ENCODE results near the gene GAN. TPM values are rescaled to one million over a fixed set of nuclear protein-coding genes. Genes with fewer than 3 reads are reported as not detected.

GAN gene
- total and polyA plus RNA-seq, 2 of the 4 experiments (the other 2 are of a cell fraction), result 1.1 to 5.7 TPM

- H4K20me1 ChIP-seq (ENCODE audit: insufficient read depth, low read length), result peaks cover 23% of the 10 kb centered on the region
Observed at GRCh38 chr16:81329947-81330346, 15.2 kb downstream of the GAN start.

More at GRCh38 chr16:81329947-81330346, 15.2 kb downstream of the GAN start:
- Histone ChIP-seq H3K4ac (ENCODE audit: low read depth, low read length) (no peak overlapping the region), H3K27me3 (ENCODE audit: control insufficient read depth, insufficient read depth, low read length) (no peaks in the 10 kb centered on the region), H3K4me3 (ENCODE audit: insufficient read depth, low read depth, low read length) (no peak overlapping the region), H2BK5ac (ENCODE audit: low read depth, low read length, poor library complexity, severe bottlenecking) (no peak overlapping the region), H4K8ac (ENCODE audit: low read depth in 2 of 2, low read length in 2 of 2) (no peak overlapping the region), H2BK20ac (ENCODE audit: low read depth, low read length) (no peak overlapping the region), H3K9me3 (ENCODE audit: control insufficient read depth, insufficient read depth, low read length) (no peaks in the 10 kb centered on the region), H2AK9ac (replicated peaks; ENCODE audit: low read depth, low read length, poor library complexity) (no peak overlapping the region), H2BK15ac (ENCODE audit: low read depth, low read length) (no peak overlapping the region), H3K4me1 (ENCODE audit: control insufficient read depth, insufficient read depth, low read length) (peaks cover 2% of the 10 kb centered on the region; the same call in 1 of the 2 replicates), H2AFZ (replicated peaks; ENCODE audit: low read length, poor library complexity) (no peak overlapping the region), H3K56ac (ENCODE audit: extremely low read depth, insufficient read depth, low read length) (no peak overlapping the region), H3K9ac (ENCODE audit: low read depth, low read length) (no peak overlapping the region), H4K91ac (ENCODE audit: insufficient read depth, low read depth, low read length) (no peak overlapping the region), H2AK5ac (ENCODE audit: low read depth, low read length) (no peak overlapping the region), H2BK120ac (ENCODE audit: low read depth, low read length) (no peak overlapping the region), H3K36me3 (ENCODE audit: control insufficient read depth, insufficient read depth, low read length) (no peaks in the 10 kb centered on the region), H3K14ac (replicated peaks; ENCODE audit: low read depth, low read length) (no peak overlapping the region), H3K27ac (ENCODE audit: insufficient read depth, low read length) (no peak overlapping the region), H4K5ac (ENCODE audit: low read depth, low read length) (no peak overlapping the region), H3K18ac (ENCODE audit: low read depth, low read length) (no peak overlapping the region), H3K4me2 (ENCODE audit: low read depth, low read length) (no peak overlapping the region), H3K23ac (ENCODE audit: low read depth, low read length) (no peak overlapping the region), H3K79me1 (ENCODE audit: low read depth in 1 of 2, low read length in 2 of 2) (peaks cover 38 to 51% of the 10 kb centered on the region in 2 experiments), H3K9me1 (ENCODE audit: insufficient read depth, low read length) (peaks cover 6% of the 10 kb centered on the region; the same call in 1 of the 2 replicates)
- no peak for ATAC-seq (ENCODE audit: low read depth)
- no TSS peak for BruUV-seq (replicated peaks)
- in situ Hi-C loops (cut with MboI; ENCODE audit: low sequenced_read_pairs), result no loop called here
- WGBS, 2 experiments (ENCODE audit: extremely low coverage in 2 of 2, insufficient read length in 1 of 2), result 100% methylated on average over 1 of the region's 5 CpGs; no CpG with 5 or more reads in 1 of the 2 experiments
- ChIA-PET CTCF (no interaction called here), POLR2A (ENCODE audit: unreplicated experiment) (no interaction called here)
- TF ChIP-seq MAFK (IDR thresholded peaks at IDR 0.05; ENCODE audit: low read depth, low read length) (no peak), CTCF (conservative IDR thresholded peaks at IDR 0.05; ENCODE audit: low read depth, low read length) (no peak), FOS (IDR thresholded peaks at IDR 0.05; ENCODE audit: low read depth, low read length) (no peak), CEBPB (IDR thresholded peaks at IDR 0.05; ENCODE audit: low read depth, low read length) (no peak), POLR2A (IDR thresholded peaks at IDR 0.05; ENCODE audit: low read depth, low read length) (no peak), RCOR1 (IDR thresholded peaks at IDR 0.05; ENCODE audit: insufficient replicate concordance, low read length) (no peak), NFE2L2 (IDR thresholded peaks at IDR 0.05; ENCODE audit: low read depth, low read length) (no peak), BHLHE40 (IDR thresholded peaks at IDR 0.05; ENCODE audit: low read depth, low read length) (no peak), ELK1 (IDR thresholded peaks at IDR 0.05; ENCODE audit: borderline replicate concordance, low read depth, low read length) (no peak), MXI1 (IDR thresholded peaks at IDR 0.05; ENCODE audit: borderline replicate concordance, low read depth, low read length) (no peak), CHD1 (IDR thresholded peaks at IDR 0.05; ENCODE audit: low read depth, low read length) (no peak), MAZ (IDR thresholded peaks at IDR 0.05; ENCODE audit: borderline replicate concordance, low read depth, low read length) (no peak), RFX5 (IDR thresholded peaks at IDR 0.05; ENCODE audit: low read depth, low read length) (no peak), SMC3 (IDR thresholded peaks at IDR 0.05; ENCODE audit: low read depth, low read length) (no peak), USF2 (IDR thresholded peaks at IDR 0.05; ENCODE audit: low read depth, low read length) (no peak), RAD21 (IDR thresholded peaks at IDR 0.05; ENCODE audit: low read length) (no peak)
- dilution Hi-C loops (cut with HindIII; ENCODE audit: low sequenced_read_pairs, unreplicated experiment), result no loop called here
- no peak for DNase-seq
- intact Hi-C loops (cut with micrococcal nuclease), result no loop called here

All from IMR-90 (cell line).